B cell (primary cell): ENCODE results near the gene TRPM6. TPM values are rescaled to one million over a fixed set of nuclear protein-coding genes. Genes with fewer than 3 reads are reported as not detected.

Experiments
- ATAC-seq: fragments of 200-7000 bp; cut with Tn5 transposase; one replicate; pipeline ENCODE4 v1.10.0; 2021; ENCODE audit warnings: low read depth, mild to moderate bottlenecking, moderate number of reproducible peaks, moderate library complexity
- CTCF ChIA-PET: fragments of 350-600 bp; sonication (Branson Sonifier 250); formaldehyde crosslinking; loops from one replicate; lab custom pipeline; 2021; ENCODE audit warnings: antibody characterized with exemption, inconsistent platforms; lab: Charles Lee
- POLR2A ChIA-PET: fragments of 350-600 bp; sonication (Branson Sonifier 250); formaldehyde crosslinking; loops from one replicate; lab custom pipeline; 2021; ENCODE audit warnings: antibody characterized with exemption; lab: Charles Lee
- DNase-seq: peaks from one replicate; pipeline ENCODE4 v3.0.0; 2013
- H2AFZ ChIP-seq: 2 replicates; pipeline ENCODE4 v1.6.1; 2012; ENCODE audit warnings: mild to moderate bottlenecking, low read depth, low read length; ENCODE audit not compliant: insufficient read depth, poor library complexity, severe bottlenecking
- H3K27ac ChIP-seq, 2 donors: 1 replicate in 1 of 2; 2 replicates in 1 of 2; pipeline ENCODE4 v1.5.1; 2012 to 2013; ENCODE audit warnings: low read length in 2 of 2, mild to moderate bottlenecking in 2 of 2, moderate library complexity in 1 of 2
- H3K27me3 ChIP-seq, 4 experiments: fragments of 200-600 bp in 1 of 4; sonication (generic) in 1 of 4; replicated peaks in 1 of 4; 1 replicate in 2 of 4; 2 replicates in 2 of 4; pipeline versions ENCODE4 v1.6.1 to v1.7.0; 2013 to 2016; ENCODE audit warnings: low read length in 3 of 4, mild to moderate bottlenecking in 2 of 4, mixed read lengths in 1 of 4, moderate library complexity in 1 of 4; ENCODE audit not compliant: insufficient read depth in 4 of 4, control insufficient read depth in 3 of 4; ENCODE audit errors: control extremely low read depth in 1 of 4
- H3K36me3 ChIP-seq, 2 experiments: replicated peaks in 1 of 2; 1 replicate in 1 of 2; 2 replicates in 1 of 2; pipeline versions ENCODE4 v1.6.1 to v1.7.1; 2013; ENCODE audit warnings: low read length in 1 of 2; ENCODE audit not compliant: insufficient read depth in 2 of 2, control insufficient read depth in 1 of 2; ENCODE audit errors: control extremely low read depth in 1 of 2, extremely low read depth in 1 of 2
- H3K4me1 ChIP-seq, 2 donors: fragments of 200-600 bp in 1 of 2; sonication (generic) in 1 of 2; 1 replicate in 1 of 2; 2 replicates in 1 of 2; pipeline versions ENCODE4 v1.5.1 to v1.6.1; 2013 to 2017; ENCODE audit warnings: low read length in 2 of 2; ENCODE audit not compliant: control insufficient read depth in 2 of 2, insufficient read depth in 2 of 2
- H3K4me2 ChIP-seq: replicated peaks from 2 replicates; pipeline ENCODE3; 2012; ENCODE audit warnings: mild to moderate bottlenecking, low read depth, low read length; ENCODE audit not compliant: poor library complexity, severe bottlenecking
- H3K4me3 ChIP-seq, 5 experiments: fragments of 200-600 bp in 1 of 5; sonication (generic) in 1 of 5; 1 replicate in 3 of 5; 2 replicates in 2 of 5; pipeline versions ENCODE4 v1.5.1 to v1.7.0; 2011 to 2016; ENCODE audit warnings: low read length in 4 of 5, mild to moderate bottlenecking in 4 of 5, low read depth in 2 of 5, control low read depth in 1 of 5, moderate library complexity in 1 of 5; ENCODE audit not compliant: insufficient read depth in 1 of 5; ENCODE audit errors: control extremely low read depth in 1 of 5, extremely low read depth in 1 of 5
- H3K79me2 ChIP-seq: fragments of 200-600 bp; sonication (generic); one replicate; pipeline ENCODE4 v1.6.0; 2016; ENCODE audit warnings: low read length; ENCODE audit not compliant: control insufficient read depth, insufficient read depth
- H3K9ac ChIP-seq: fragments of 200-600 bp; sonication (generic); 2 replicates; pipeline ENCODE4 v1.6.1; 2017; ENCODE audit warnings: mild to moderate bottlenecking, low read length, moderate library complexity
- H3K9me3 ChIP-seq, 3 donors: one replicate each; pipeline versions ENCODE4 v1.6.1 to v1.7.1; 2013; ENCODE audit warnings: low read length in 2 of 3; ENCODE audit not compliant: control insufficient read depth in 2 of 3, insufficient read depth in 1 of 3; ENCODE audit errors: control extremely low read depth in 1 of 3
- H4K20me1 ChIP-seq: 2 replicates; pipeline ENCODE4 v1.6.0; 2012; ENCODE audit warnings: mild to moderate bottlenecking, low read length; ENCODE audit not compliant: insufficient read depth, control insufficient read depth, poor library complexity, severe bottlenecking
- H3K27ac Mint-ChIP-seq: one replicate; pipeline ENCODE4 v1.8.0; 2021; ENCODE audit warnings: mixed read lengths
- H3K27me3 Mint-ChIP-seq: one replicate; pipeline ENCODE4 v1.8.0; 2021; ENCODE audit warnings: mixed read lengths
- H3K4me1 Mint-ChIP-seq: one replicate; pipeline ENCODE4 v1.8.0; 2021; ENCODE audit warnings: mixed read lengths
- H3K4me3 Mint-ChIP-seq: one replicate; pipeline ENCODE4 v1.8.0; 2021; ENCODE audit warnings: mixed read lengths
- H3K9me3 Mint-ChIP-seq: one replicate; pipeline ENCODE4 v1.8.0; 2022; ENCODE audit warnings: mixed read lengths; ENCODE audit not compliant: insufficient read depth
- CTCF ChIP-seq: fragments of 200-600 bp; IDR thresholded peaks from one replicate; pipeline ENCODE4 v1.8.0; 2022; ENCODE audit warnings: antibody characterized with exemption, mild to moderate bottlenecking
- EZH2 ChIP-seq: IDR thresholded peaks from 2 replicates; pipeline ENCODE4 v1.6.1; 2012; ENCODE audit warnings: borderline replicate concordance, low read depth, mild to moderate bottlenecking, moderate library complexity, low read length; ENCODE audit not compliant: insufficient read depth, poor library complexity, severe bottlenecking
- WGBS: methylation state at CpG from one replicate; pipeline ENCODE4 v1.1.5; 2013; ENCODE audit warnings: missing lambda C conversion rate; ENCODE audit not compliant: insufficient coverage; 5-methylcytosine and 5-hydroxymethylcytosine counted together
- intact Hi-C: fragments of 100-400 bp; cut with micrococcal nuclease; formaldehyde crosslinking; loops from one replicate; pipeline ENCODE4 v1.10.0; 2022
- polyA plus RNA-seq: library from polyadenylated mRNA; depleted of rRNA; stranded (reverse); fragments of >200 nt; gene quantifications from 2 replicates; pipeline ENCODE4 v1.2.3, GENCODE V29; 2012
- total RNA-seq, 2 donors: library from RNA; stranded (reverse); fragments of 120-200 nt in 1 of 2; gene quantifications; 1 replicate in 1 of 2; 2 replicates in 1 of 2; pipeline versions ENCODE4 v1.2.3 to v1.2.4, GENCODE V29; 2013 to 2022

The TRPM6 gene
- total and polyA plus RNA-seq, 2 donors (not counting 1 experiment from before 2014, with no cell fraction given): not detected

GRCh38 chr9:74724317-74724716, 163.4 kb downstream of the TRPM6 start:
- 89% methylated on average over 4 of the region's 5 CpGs for WGBS
- H3K27me3 ChIP-seq: peaks cover 0 to 4% (median 0%) of the 10 kb centered on the region in 4 experiments
- Mint-ChIP-seq H3K4me3 (no peak overlapping the region), H3K27me3 (peaks cover 18% of the 10 kb centered on the region), H3K9me3 (no peaks in the 10 kb centered on the region), H3K27ac (no peak overlapping the region), H3K4me1 (no peaks in the 10 kb centered on the region)
- intact Hi-C loops: no loop called here
- TF ChIP-seq EZH2 (no peak), CTCF (no peak)
- no peak overlapping the region for H2AFZ ChIP-seq
- ChIA-PET POLR2A (no interaction called here), CTCF (no interaction called here)
- no peaks in the 10 kb centered on the region for H3K4me1 ChIP-seq
- no peaks in the 10 kb centered on the region for H3K9me3 ChIP-seq
- H3K9ac ChIP-seq: no peak overlapping the region
- no peak overlapping the region for H3K4me3 ChIP-seq
- H3K27ac ChIP-seq: no peak overlapping the region
- no peak for DNase-seq
- H3K79me2 ChIP-seq: no peaks in the 10 kb centered on the region
- H3K4me2 ChIP-seq: no peak overlapping the region
- no peak for ATAC-seq
- no peaks in the 10 kb centered on the region for H3K36me3 ChIP-seq
- H4K20me1 ChIP-seq: no peaks in the 10 kb centered on the region

- Histone ChIP-seq H3K4me3 (no peak overlapping the region), H3K9me3 (no peaks in the 10 kb centered on the region), H3K4me1 (no peaks in the 10 kb centered on the region), H3K36me3 (no peaks in the 10 kb centered on the region), H3K79me2 (no peaks in the 10 kb centered on the region), H4K20me1 (no peaks in the 10 kb centered on the region), H3K27me3 (peaks cover 0 to 4% (median 0%) of the 10 kb centered on the region in 4 experiments), H3K4me2 (no peak overlapping the region), H3K27ac (no peak overlapping the region), H3K9ac (no peak overlapping the region), H2AFZ (no peak overlapping the region)
- Mint-ChIP-seq H3K27me3 (peaks cover 15% of the 10 kb centered on the region), H3K4me1 (no peaks in the 10 kb centered on the region), H3K4me3 (no peak overlapping the region), H3K27ac (no peak overlapping the region), H3K9me3 (no peaks in the 10 kb centered on the region)
- ATAC-seq (no peak), DNase-seq (no peak)
- ChIA-PET CTCF (no interaction called here), POLR2A (no interaction called here)
- intact Hi-C loops: no loop called here
- 72% methylated on average over 3 of the region's 5 CpGs for WGBS
- TF ChIP-seq EZH2: no peak
- TF ChIP-seq CTCF: no peak
These were observed 165.7 kb downstream of the TRPM6 start for GRCh38 chr9:74721696-74722660.
